Activated CD8-positive, alpha-beta T cell treated with anti-CD3 and anti-CD28 coated beads, Interleukin-2, amount 10 ng/mL, durations not matched to agents 7 days and 5 days (primary cell): ENCODE results near the gene POLR2C. TPM values are rescaled to one million over a fixed set of nuclear protein-coding genes. Genes with fewer than 3 reads are reported as not detected.

Experiments
- ATAC-seq: fragments of 150-1000 bp; cut with Tn5 transposase; one replicate; pipeline ENCODE4 v1.10.0; 2021; ENCODE audit warnings: moderate library complexity
- CTCF ChIA-PET: fragments of 350-600 bp; sonication (Branson Sonifier 250); formaldehyde crosslinking; loops from one replicate; lab custom pipeline; 2021; ENCODE audit warnings: antibody characterized with exemption; lab: Charles Lee
- POLR2A ChIA-PET: fragments of 350-600 bp; sonication (Branson Sonifier 250); formaldehyde crosslinking; loops from one replicate; lab custom pipeline; 2021; ENCODE audit warnings: antibody characterized with exemption; lab: Charles Lee
- DNase-seq: peaks from one replicate; pipeline ENCODE4 v3.0.0-alpha.2; 2020
- H3K27ac Mint-ChIP-seq: one replicate; pipeline ENCODE4 v1.8.0; 2021; ENCODE audit warnings: mild to moderate bottlenecking, mixed read lengths
- H3K27me3 Mint-ChIP-seq: one replicate; pipeline ENCODE4 v1.8.0; 2021; ENCODE audit warnings: low read depth, mixed read lengths
- H3K36me3 Mint-ChIP-seq: one replicate; pipeline ENCODE4 v1.8.0; 2021; ENCODE audit warnings: low read depth, mixed read lengths
- H3K4me1 Mint-ChIP-seq: one replicate; pipeline ENCODE4 v1.8.0; 2021; ENCODE audit warnings: low read depth, mixed read lengths
- H3K4me3 Mint-ChIP-seq: one replicate; pipeline ENCODE4 v1.8.0; 2021; ENCODE audit warnings: mild to moderate bottlenecking, mixed read lengths
- H3K9me3 Mint-ChIP-seq: one replicate; pipeline ENCODE4 v1.8.0; 2022; ENCODE audit warnings: mixed read lengths; ENCODE audit not compliant: insufficient read depth
- total RNA-seq, 2 experiments: library from RNA; stranded (reverse); gene quantifications; one replicate each; pipeline ENCODE4 v1.2.3, GENCODE V29; 2021

The POLR2C gene
- total RNA-seq, 2 experiments from 2014 or later, result 57.0 to 58.3 TPM

DNA sequence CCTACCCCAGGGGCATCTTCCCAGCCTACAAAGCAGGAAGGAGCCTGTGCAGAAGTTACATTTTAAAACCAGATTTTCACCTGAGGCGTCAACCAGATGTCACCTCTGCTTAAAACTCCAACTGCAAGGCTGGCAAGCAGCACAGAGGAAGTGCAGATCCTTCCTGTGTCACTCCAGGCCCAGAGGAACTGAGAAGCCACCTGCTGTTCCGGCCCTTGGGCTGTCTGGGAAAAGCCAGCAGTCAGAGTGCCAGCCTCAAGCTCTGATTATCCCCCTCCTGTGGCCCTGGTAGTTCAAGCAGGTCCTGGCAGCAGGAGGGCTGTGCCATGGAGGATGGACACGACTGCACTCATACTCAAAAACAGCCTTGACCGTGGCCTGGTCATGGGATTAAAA, 10.2 kb downstream of the POLR2C start:
- Mint-ChIP-seq H3K4me3 (no peak overlapping the region), H3K27ac (peak overlapping the region; percentile 30)
- POLR2A ChIA-PET, result interaction anchor here (0.6 kb wide), 2 partner anchors 28 to 1720 kb away, joined by 3 to 7 read pairs; no protein-coding TSS in a partner anchor

GRCh38 chr16:57473176-57473840, 10.8 kb downstream of the POLR2C start:
- ATAC-seq (no peak), DNase-seq (no peak)
- H3K27ac Mint-ChIP-seq, result peak overlapping the region; percentile 30
- ChIA-PET POLR2A (interaction anchor here (1.3 to 3.3 kb wide), 2 partner anchors 11 to 13 kb away, joined by 3 to 14 read pairs; partner anchors contain the start of genes DOK4 and POLR2C), CTCF (interaction anchor here (1.1 to 5.1 kb wide), 3 partner anchors 11 to 50 kb away, joined by 3 to 28 read pairs (median 27); partner anchors contain the start of gene POLR2C)
- H3K27me3 Mint-ChIP-seq, result no peaks in the 10 kb centered on the region
- H3K9me3 Mint-ChIP-seq, result no peaks in the 10 kb centered on the region
- H3K36me3 Mint-ChIP-seq, result peaks cover 24% of the 10 kb centered on the region
- no peak overlapping the region for H3K4me3 Mint-ChIP-seq
- H3K4me1 Mint-ChIP-seq, result peaks cover 31% of the 10 kb centered on the region

More for the DNA sequence above, 10.2 kb downstream of the POLR2C start:
- CTCF ChIA-PET, result interaction anchor here (1.9 to 5.1 kb wide), 2 partner anchors 11 to 47 kb away, joined by 6 to 28 read pairs; partner anchors contain the start of gene POLR2C
- Mint-ChIP-seq H3K9me3 (no peaks in the 10 kb centered on the region), H3K4me1 (peaks cover 31% of the 10 kb centered on the region), H3K27me3 (no peaks in the 10 kb centered on the region), H3K36me3 (peaks cover 25% of the 10 kb centered on the region)
- no peak for DNase-seq
- no peak for ATAC-seq

GRCh38 chr16:57473906-57474305, 11.4 kb downstream of the POLR2C start:
- POLR2A ChIA-PET, result interaction anchor here (1.3 to 3.3 kb wide), 2 partner anchors 12 kb away, joined by 3 to 14 read pairs; partner anchors contain the start of genes DOK4 and POLR2C
- H3K9me3 Mint-ChIP-seq, result no peaks in the 10 kb centered on the region

GRCh38 chr16:57474671-57475661, 12.5 kb downstream of the POLR2C start:
- Mint-ChIP-seq H3K4me3 (peak overlapping the region; percentile 15), H3K27me3 (no peaks in the 10 kb centered on the region), H3K9me3 (no peaks in the 10 kb centered on the region), H3K4me1 (peaks cover 31% of the 10 kb centered on the region), H3K27ac (peak overlapping the region; percentile 68), H3K36me3 (peaks cover 14% of the 10 kb centered on the region)
- DNase-seq (no peak), ATAC-seq (no peak)
- ChIA-PET CTCF (interaction anchor here (0.9 to 5.1 kb wide), 13 partner anchors 9 to 101 kb away, joined by 3 to 28 read pairs (median 7); partner anchors contain the start of genes DOK4 and POLR2C), POLR2A (interaction anchor here (1.3 to 3.3 kb wide), 2 partner anchors 11 to 13 kb away, joined by 3 to 14 read pairs; partner anchors contain the start of genes DOK4 and POLR2C)

More at GRCh38 chr16:57473906-57474305, 11.4 kb downstream of the POLR2C start:
- DNase-seq (no peak), ATAC-seq (no peak)
- peaks cover 31% of the 10 kb centered on the region for H3K4me1 Mint-ChIP-seq
- H3K4me3 Mint-ChIP-seq, result no peak overlapping the region
- H3K27me3 Mint-ChIP-seq, result no peaks in the 10 kb centered on the region
- peaks cover 22% of the 10 kb centered on the region for H3K36me3 Mint-ChIP-seq
- H3K27ac Mint-ChIP-seq, result no peak overlapping the region
- CTCF ChIA-PET, result interaction anchor here (0.9 to 5.1 kb wide), 8 partner anchors 9 to 102 kb away, joined by 3 to 28 read pairs (median 12); partner anchors contain the start of gene POLR2C

DNA sequence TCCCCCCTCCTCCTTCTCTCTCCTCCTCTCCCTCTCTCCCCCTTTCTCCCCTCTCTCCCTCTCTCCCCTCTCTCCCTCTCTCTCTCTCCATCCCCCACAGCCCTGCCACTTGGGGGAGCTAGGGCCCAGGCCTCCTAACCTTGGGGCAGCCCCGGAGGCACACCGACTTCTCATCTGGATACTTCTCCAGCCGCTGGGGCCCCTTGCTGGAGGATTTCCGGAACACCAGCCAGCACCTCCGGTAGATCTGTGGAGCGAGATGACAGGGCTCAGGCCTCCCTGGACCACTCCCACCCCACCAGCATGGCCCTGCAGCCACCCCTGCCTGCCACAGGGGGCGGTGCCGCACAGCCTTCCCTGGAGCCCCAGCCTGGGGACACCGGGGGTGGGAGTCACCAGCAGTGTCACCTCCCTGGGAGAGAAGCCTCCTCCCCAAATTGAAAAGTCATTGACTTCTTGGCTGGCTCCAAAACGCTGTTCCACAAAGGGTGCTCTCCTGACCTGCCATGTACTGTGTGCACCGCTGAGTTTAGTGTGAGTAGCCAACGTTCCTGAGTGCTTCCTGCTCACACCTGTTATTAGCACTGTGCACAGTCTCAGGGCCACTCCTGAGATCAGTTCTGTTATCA, 13.3 kb downstream of the POLR2C start:
- CTCF ChIA-PET, result interaction anchor here (1.0 to 5.1 kb wide), 11 partner anchors 8 to 101 kb away, joined by 4 to 28 read pairs (median 12); partner anchors contain the start of genes DOK4 and POLR2C

DNA sequence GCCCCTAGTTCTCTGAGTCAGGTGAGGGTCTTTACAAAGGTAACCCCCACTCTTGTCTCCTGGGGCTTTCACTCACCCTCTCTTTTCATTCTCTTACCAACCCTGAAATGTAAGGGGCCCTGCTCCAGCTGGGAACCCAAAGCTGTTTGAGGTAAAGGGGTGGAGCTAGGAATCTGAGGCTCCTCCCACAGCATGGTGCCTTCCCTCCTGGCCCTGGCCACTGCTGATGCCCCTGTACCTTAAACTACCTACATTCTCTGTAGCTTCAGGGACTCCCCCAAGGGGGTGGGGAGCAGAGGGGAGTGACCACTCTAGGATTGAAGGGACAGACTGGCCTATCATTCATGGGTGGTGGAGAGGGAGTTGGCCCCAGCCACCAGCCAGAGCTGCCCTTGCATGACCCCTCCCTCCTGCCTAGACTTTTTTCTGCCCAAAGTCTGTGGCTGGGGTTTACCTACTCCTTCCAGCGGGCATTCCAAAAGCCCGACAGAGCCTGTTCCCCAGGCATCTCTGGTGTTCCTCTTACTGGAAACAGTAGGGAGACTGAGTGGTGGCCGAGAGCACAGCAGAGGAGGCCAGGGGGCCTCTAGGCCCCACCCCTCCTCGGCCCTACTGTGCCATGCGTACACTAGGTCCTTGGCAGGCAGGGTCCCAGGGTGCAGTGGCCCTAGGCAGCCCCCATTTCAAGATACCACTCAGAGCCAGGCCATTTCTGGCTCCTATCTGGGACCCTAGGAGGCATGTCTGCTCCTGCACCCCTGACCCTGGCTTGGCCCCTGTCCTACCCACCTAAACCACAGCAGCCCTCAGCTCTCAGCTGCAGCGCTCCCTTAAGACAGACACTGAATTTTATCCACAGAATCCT, 14.3 kb downstream of the POLR2C start:
- no peak overlapping the region for H3K4me3 Mint-ChIP-seq
- peaks cover 6% of the 10 kb centered on the region for H3K36me3 Mint-ChIP-seq
- ATAC-seq (no peak), DNase-seq (no peak)
- CTCF ChIA-PET, result interaction anchor here (0.7 to 5.1 kb wide), 5 partner anchors 11 to 58 kb away, joined by 3 to 28 read pairs (median 23); partner anchors contain the start of genes DOK4 and POLR2C
- H3K27ac Mint-ChIP-seq, result peak overlapping the region; percentile 68
- POLR2A ChIA-PET, result interaction anchor here (1.3 to 3.3 kb wide), 2 partner anchors 13 to 15 kb away, joined by 4 to 14 read pairs; partner anchors contain the start of gene POLR2C
- H3K4me1 Mint-ChIP-seq, result peaks cover 31% of the 10 kb centered on the region
- H3K27me3 Mint-ChIP-seq, result no peaks in the 10 kb centered on the region
- no peaks in the 10 kb centered on the region for H3K9me3 Mint-ChIP-seq

More for the DNA sequence above, 13.3 kb downstream of the POLR2C start:
- ATAC-seq (peak; percentile 98), DNase-seq (peak; percentile 90)
- peak overlapping the region; percentile 34 for H3K4me3 Mint-ChIP-seq
- H3K9me3 Mint-ChIP-seq, result no peaks in the 10 kb centered on the region
- H3K36me3 Mint-ChIP-seq, result peaks cover 7% of the 10 kb centered on the region
- no peaks in the 10 kb centered on the region for H3K27me3 Mint-ChIP-seq
- H3K27ac Mint-ChIP-seq, result peak overlapping the region; percentile 68
- POLR2A ChIA-PET, result interaction anchor here (1.3 to 3.3 kb wide), 2 partner anchors 12 to 14 kb away, joined by 4 to 14 read pairs; partner anchors contain the start of gene POLR2C
- H3K4me1 Mint-ChIP-seq, result peaks cover 31% of the 10 kb centered on the region

GRCh38 chr16:57477531-57478202, 15.2 kb downstream of the POLR2C start:
- Mint-ChIP-seq H3K9me3 (no peaks in the 10 kb centered on the region), H3K36me3 (peaks cover 2% of the 10 kb centered on the region), H3K4me1 (peaks cover 24% of the 10 kb centered on the region), H3K27me3 (no peaks in the 10 kb centered on the region), H3K27ac (no peak overlapping the region), H3K4me3 (no peak overlapping the region)
- POLR2A ChIA-PET, result interaction anchor here (1.5 kb wide), 1 partner anchor 15 kb away, joined by 5 read pairs; the partner anchor contains the start of gene POLR2C
- no peak for DNase-seq
- no peak for ATAC-seq
- CTCF ChIA-PET, result interaction anchor here (5.1 kb wide), 1 partner anchor 16 kb away, joined by 28 read pairs; the partner anchor contains the start of gene POLR2C

GRCh38 chr16:57478396-57479204, 16.1 kb downstream of the POLR2C start:
- DNase-seq (no peak), ATAC-seq (no peak)
- peaks cover 22% of the 10 kb centered on the region for H3K4me1 Mint-ChIP-seq
- peaks cover 2% of the 10 kb centered on the region for H3K36me3 Mint-ChIP-seq
- no peak overlapping the region for H3K4me3 Mint-ChIP-seq
- ChIA-PET CTCF (interaction anchor here (1.7 kb wide), 1 partner anchor 16 kb away, joined by 5 read pairs; the partner anchor contains the start of gene POLR2C), POLR2A (interaction anchor here (1.5 kb wide), 1 partner anchor 16 kb away, joined by 5 read pairs; the partner anchor contains the start of gene POLR2C)
- no peaks in the 10 kb centered on the region for H3K27me3 Mint-ChIP-seq
- H3K9me3 Mint-ChIP-seq, result no peaks in the 10 kb centered on the region
- H3K27ac Mint-ChIP-seq, result no peak overlapping the region
